GM12801 (cell line): Measurements from ENCODE around the gene GSTM2.

Experiments
- CTCF ChIP-seq: IDR thresholded peaks from one replicate; pipeline ENCODE4 v1.5.1; 2011; ENCODE audit warnings: control low read depth; ENCODE audit not compliant: insufficient read length; ENCODE audit errors: extremely low read depth

The GSTM2 gene

GRCh38 chr1:109655615-109656519 lies 12.0 kb upstream of the GSTM2 start, which contains the start of gene GSTM4:
Gene GSTM4, plus strand, starts transcription at chr1:109656099. Its CDS starts 291 bp downstream, at chr1:109656390.
- no peak for TF ChIP-seq CTCF

GRCh38 chr1:109657395-109657794 lies 10.5 kb upstream of the GSTM2 start:
- no peak for TF ChIP-seq CTCF

GRCh38 chr1:109657970-109658369 lies 9.9 kb upstream of the GSTM2 start:
- TF ChIP-seq CTCF = no peak

GRCh38 chr1:109658533-109659042 lies 9.3 kb upstream of the GSTM2 start:
- TF ChIP-seq CTCF = no peak

GRCh38 chr1:109659145-109659544 lies 8.7 kb upstream of the GSTM2 start:
- TF ChIP-seq CTCF = no peak

GRCh38 chr1:109659997-109660690 lies 7.7 kb upstream of the GSTM2 start:
- TF ChIP-seq CTCF = no peak

GRCh38 chr1:109661391-109661790 lies 6.5 kb upstream of the GSTM2 start:
- no peak for TF ChIP-seq CTCF
